Psoas muscle (tissue), 8 donors: Measurements from ENCODE around the gene PARP4. TPM values are rescaled to one million over a fixed set of nuclear protein-coding genes. Genes with fewer than 3 reads are reported as not detected.
"Not testable (repeated sequence)": the region's sequence is repeated elsewhere in the genome, so short reads cannot be mapped to it uniquely, and the experiment has no call there.

Experiments used
- ATAC-seq, 4 donors: fragments of 200-7000 bp; cut with Tn5 transposase; one replicate each; pipeline ENCODE4 v1.9.1; 2020; ENCODE audit warnings: moderate library complexity in 3 of 4, mild to moderate bottlenecking in 2 of 4
- DNase-seq, 2 donors: peaks; one replicate each; pipeline ENCODE4 v3.0.0-alpha.2; 2020
- H3K27ac ChIP-seq: fragments of 200-600 bp; one replicate; pipeline ENCODE4 v1.8.0; 2022
- H3K27me3 ChIP-seq, 3 donors: fragments of 200-600 bp in 1 of 3; one replicate each; pipeline versions ENCODE4 v1.6.1 to v1.8.0; 2013 to 2022; ENCODE audit warnings: low read length in 2 of 3, mild to moderate bottlenecking in 2 of 3, moderate library complexity in 1 of 3; ENCODE audit not compliant: insufficient read depth in 3 of 3
- H3K36me3 ChIP-seq, 2 donors: fragments of 200-600 bp in 1 of 2; one replicate each; pipeline versions ENCODE4 v1.6.1 to v1.8.0; 2013 to 2022; ENCODE audit warnings: low read depth in 1 of 2, mild to moderate bottlenecking in 1 of 2, moderate library complexity in 1 of 2; ENCODE audit not compliant: insufficient read depth in 1 of 2
- H3K4me1 ChIP-seq: fragments of 200-600 bp; one replicate; pipeline ENCODE4 v1.8.0; 2022
- H3K4me3 ChIP-seq: fragments of 200-600 bp; one replicate; pipeline ENCODE4 v1.8.0; 2022; ENCODE audit warnings: mild to moderate bottlenecking
- H3K9me3 ChIP-seq: fragments of 200-600 bp; one replicate; pipeline ENCODE4 v1.8.0; 2022
- CTCF ChIP-seq: fragments of 200-600 bp; IDR thresholded peaks from one replicate; pipeline ENCODE4 v1.8.0; 2022; ENCODE audit warnings: antibody characterized with exemption
- WGBS, 3 donors: extraction: QIAGEN DNeasy Blood & Tissue Kit; methylation state at CpG; one replicate each; pipeline versions ENCODE4 v1.1.6 to v1.1.7; 2013; 5-methylcytosine and 5-hydroxymethylcytosine counted together
- intact Hi-C, 2 donors: fragments of 100-400 bp; cut with DNase I; formaldehyde crosslinking; loops; one replicate each; pipeline versions ENCODE4 v1.11.0 to v1.14.2; 2022
- polyA plus RNA-seq, 3 donors: library from polyadenylated mRNA; stranded (reverse); fragments of 200-250 nt; gene quantifications; one replicate each; pipeline ENCODE4 v1.2.3, GENCODE V29; 2013
- total RNA-seq, 4 donors: library from RNA; stranded (reverse); fragmentation: NEBNext Ultra II Directional in 2 of 4; extraction: Animal tissue kit (Norgen Biotek cat#: 25700) in 2 of 4; gene quantifications; one replicate each; pipeline versions ENCODE4 v1.2.1 to v1.2.4, GENCODE V29; 2021 to 2023
- donor health status: healthy with polysubstance abuse.
- donor health status: DM: no; HTN: no; CAD: no; lungs with moderate emphysema.
- donor health status: Bipolar disorder and iron deficiency.
- donor health status: healthy.
- donor health status: DM: yes; HTN: yes; CAD: no.
- donor health status: DM: no; HTN: no; CAD: no.
- donor health status: DM: no; HTN: no; CAD: no.
- donor health status: DM: yes; HTN: yes; CAD: no.

Gene PARP4
- total and polyA plus RNA-seq, 7 donors = 3.1 to 17.0 (median 6.4) TPM

- peaks cover 13 to 61% of the 10 kb centered on the region in 2 donors for H3K36me3 ChIP-seq
- H3K27me3 ChIP-seq = no peaks in the 10 kb centered on the region
- TF ChIP-seq CTCF = no peak
- DNase-seq (no peak), ATAC-seq (no peak)
- no peaks in the 10 kb centered on the region for H3K9me3 ChIP-seq
- 78 to 82% (median 79%) methylated on average over 6 of the region's 6 CpGs for WGBS, 3 donors
- H3K27ac ChIP-seq = no peak overlapping the region
- intact Hi-C loops = no loop called here
- no peak overlapping the region for H3K4me3 ChIP-seq
- no peaks in the 10 kb centered on the region for H3K4me1 ChIP-seq
These were observed 22.9 kb downstream of the PARP4 start for GRCh38 chr13:24489721-24490120.

- ATAC-seq, DNase-seq, H3K9me3 ChIP-seq, H3K4me1 ChIP-seq, H3K27me3 ChIP-seq, H3K4me3 ChIP-seq, intact Hi-C loops, H3K27ac ChIP-seq: not testable (repeated sequence)
- H3K36me3 ChIP-seq = peaks cover 11 to 57% of the 10 kb centered on the region in 2 donors
- 85 to 90% (median 86%) methylated on average over 8 of the region's 8 CpGs for WGBS, 3 donors
These were observed 24.5 kb downstream of the PARP4 start for GRCh38 chr13:24488092-24488491.

- H3K4me1 ChIP-seq, H3K4me3 ChIP-seq, H3K27me3 ChIP-seq, ATAC-seq, H3K9me3 ChIP-seq, DNase-seq, H3K27ac ChIP-seq, intact Hi-C loops: not testable (repeated sequence)
- peaks cover 9 to 61% of the 10 kb centered on the region in 2 donors for H3K36me3 ChIP-seq
- 97 to 99% (median 99%) methylated on average over 3 of the region's 3 CpGs for WGBS, 3 donors
These were observed 26.4 kb downstream of the PARP4 start for GRCh38 chr13:24486017-24486657.

GRCh38 chr13:24473686-24474085 lies 38.9 kb downstream of the PARP4 start:
- Histone ChIP-seq H3K4me1 (no peaks in the 10 kb centered on the region), H3K27me3 (no peaks in the 10 kb centered on the region), H3K9me3 (no peaks in the 10 kb centered on the region), H3K4me3 (no peak overlapping the region), H3K27ac (no peak overlapping the region), H3K36me3 (peaks cover 4 to 53% of the 10 kb centered on the region in 2 donors)
- intact Hi-C loops = no loop called here
- TF ChIP-seq CTCF = no peak
- DNase-seq (no peak), ATAC-seq (no peak)
- WGBS, 3 donors = 82 to 90% (median 85%) methylated on average over 5 of the region's 5 CpGs

GRCh38 chr13:24472129-24472528 lies 40.4 kb downstream of the PARP4 start:
- H3K27ac ChIP-seq, H3K4me3 ChIP-seq, DNase-seq, ATAC-seq, H3K27me3 ChIP-seq, H3K4me1 ChIP-seq, intact Hi-C loops, H3K9me3 ChIP-seq: not testable (repeated sequence)
- H3K36me3 ChIP-seq = peaks cover 11 to 54% of the 10 kb centered on the region in 2 donors
- 62 to 67% (median 64%) methylated on average over 5 of the region's 5 CpGs for WGBS, 3 donors

GRCh38 chr13:24463078-24463477 lies 49.5 kb downstream of the PARP4 start:
- Histone ChIP-seq H3K4me3 (no peak overlapping the region), H3K9me3 (no peaks in the 10 kb centered on the region), H3K27ac (no peak overlapping the region), H3K27me3 (no peaks in the 10 kb centered on the region), H3K4me1 (no peaks in the 10 kb centered on the region), H3K36me3 (peaks cover 10 to 23% of the 10 kb centered on the region in 2 donors)
- WGBS, 3 donors = 68 to 96% (median 74%) methylated on average over 2 of the region's 2 CpGs
- no peak for DNase-seq
- TF ChIP-seq CTCF = no peak
- ATAC-seq = no peak
- intact Hi-C loops = no loop called here
